Right atrium auricular region (tissue), 2 donors: ENCODE data around the gene VPS4B. TPM values are rescaled to one million over a fixed set of nuclear protein-coding genes. Genes with fewer than 3 reads are reported as not detected.
"Not testable (repeated sequence)": the region's sequence is repeated elsewhere in the genome, so short reads cannot be mapped to it uniquely, and the experiment has no call there.

Experiments used
- DNase-seq: peaks from one replicate; pipeline ENCODE4 v3.0.0-alpha.2; 2019; ENCODE audit warnings: low spot score
- H3K27ac ChIP-seq, 2 donors: fragments of 200-600 bp; sonication (generic); 1 replicate in 1 of 2; 2 replicates in 1 of 2; pipeline ENCODE4 v1.5.1; 2016 to 2019
- H3K27me3 ChIP-seq, 2 donors: fragments of 200-600 bp; sonication (generic); one replicate each; pipeline versions ENCODE4 v1.5.1 to v1.6.0; 2017 to 2019
- H3K36me3 ChIP-seq: fragments of 200-600 bp; sonication (generic); one replicate; pipeline ENCODE4 v1.5.1; 2016
- H3K4me1 ChIP-seq, 2 donors: fragments of 200-600 bp; sonication (generic); one replicate each; pipeline versions ENCODE4 v1.5.1 to v1.6.0; 2017 to 2019
- H3K4me3 ChIP-seq, 2 donors: fragments of 200-600 bp; sonication (generic); 1 replicate in 1 of 2; 2 replicates in 1 of 2; pipeline ENCODE4 v1.5.1; 2017 to 2019; ENCODE audit warnings: mild to moderate bottlenecking in 1 of 2, moderate library complexity in 1 of 2
- H3K9me3 ChIP-seq, 2 donors: fragments of 200-600 bp; sonication (generic); one replicate each; pipeline ENCODE4 v1.5.1; 2019
- total RNA-seq, 2 donors: library from RNA; depleted of rRNA; stranded (reverse); fragments of >200 nt; gene quantifications; one replicate each; pipeline ENCODE4 v1.1.0, GENCODE V29; 2016
- TF ChIP-seq, protein P1 (sequence below), 2 donors: fragments of 200-600 bp; sonication (generic); IDR thresholded peaks; one replicate each; pipeline ENCODE4 v1.5.1; 2019; ENCODE audit warnings: antibody characterized with exemption in 2 of 2

Gene VPS4B
- total RNA-seq, 2 donors from 2014 or later, result 14.1 to 16.4 TPM

DNA sequence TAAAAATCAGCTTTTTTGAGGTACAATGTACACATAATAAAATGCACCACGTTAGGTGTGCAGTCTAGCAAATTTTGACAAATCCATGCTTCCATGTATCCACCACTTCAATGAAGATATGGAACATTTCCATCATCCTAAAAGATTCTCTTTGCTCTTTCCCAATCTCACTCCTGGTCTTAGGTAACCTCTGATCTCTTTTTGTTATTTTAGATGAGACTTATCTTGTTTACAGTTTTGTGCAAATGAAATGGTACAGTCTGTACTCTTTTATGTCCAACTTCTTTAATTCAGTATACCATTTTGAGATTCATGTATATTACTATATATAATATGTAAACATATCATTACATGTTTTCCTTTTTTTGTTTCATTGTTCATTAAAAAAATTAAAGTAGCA, 38.1 kb upstream of the VPS4B start:
- TF ChIP-seq, protein P1, sequence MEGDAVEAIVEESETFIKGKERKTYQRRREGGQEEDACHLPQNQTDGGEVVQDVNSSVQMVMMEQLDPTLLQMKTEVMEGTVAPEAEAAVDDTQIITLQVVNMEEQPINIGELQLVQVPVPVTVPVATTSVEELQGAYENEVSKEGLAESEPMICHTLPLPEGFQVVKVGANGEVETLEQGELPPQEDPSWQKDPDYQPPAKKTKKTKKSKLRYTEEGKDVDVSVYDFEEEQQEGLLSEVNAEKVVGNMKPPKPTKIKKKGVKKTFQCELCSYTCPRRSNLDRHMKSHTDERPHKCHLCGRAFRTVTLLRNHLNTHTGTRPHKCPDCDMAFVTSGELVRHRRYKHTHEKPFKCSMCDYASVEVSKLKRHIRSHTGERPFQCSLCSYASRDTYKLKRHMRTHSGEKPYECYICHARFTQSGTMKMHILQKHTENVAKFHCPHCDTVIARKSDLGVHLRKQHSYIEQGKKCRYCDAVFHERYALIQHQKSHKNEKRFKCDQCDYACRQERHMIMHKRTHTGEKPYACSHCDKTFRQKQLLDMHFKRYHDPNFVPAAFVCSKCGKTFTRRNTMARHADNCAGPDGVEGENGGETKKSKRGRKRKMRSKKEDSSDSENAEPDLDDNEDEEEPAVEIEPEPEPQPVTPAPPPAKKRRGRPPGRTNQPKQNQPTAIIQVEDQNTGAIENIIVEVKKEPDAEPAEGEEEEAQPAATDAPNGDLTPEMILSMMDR (IDR thresholded peaks at IDR 0.05), result no peak
- H3K36me3 ChIP-seq, result no peaks in the 10 kb centered on the region
- H3K9me3 ChIP-seq, result no peaks in the 10 kb centered on the region

DNA sequence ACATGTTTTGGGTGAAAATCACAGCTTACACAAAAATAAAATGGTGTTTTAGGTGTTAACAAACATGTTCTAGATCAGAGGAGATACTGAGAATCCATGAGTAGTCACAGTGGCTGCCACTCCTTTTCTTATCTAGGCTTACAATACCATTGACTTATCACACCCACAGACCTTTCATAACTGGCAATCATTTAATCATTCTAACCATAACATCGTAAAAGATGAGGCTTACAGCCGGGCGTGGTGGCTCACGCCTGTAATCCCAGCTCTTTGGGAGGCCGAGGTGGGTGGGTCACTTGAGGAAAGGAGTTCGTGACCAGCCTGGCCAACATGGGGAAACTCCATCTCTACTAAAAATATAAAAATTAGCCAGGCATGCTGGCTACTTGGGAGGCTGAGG, 35.7 kb upstream of the VPS4B start:
- no peaks in the 10 kb centered on the region for H3K9me3 ChIP-seq
- H3K4me1 ChIP-seq, result no peaks in the 10 kb centered on the region
- TF ChIP-seq, protein P1 (IDR thresholded peaks at IDR 0.05), result no peak
- no peak for DNase-seq
- H3K27me3 ChIP-seq, result no peaks in the 10 kb centered on the region
- H3K27ac ChIP-seq, result no peak overlapping the region
- no peak overlapping the region for H3K4me3 ChIP-seq
- H3K36me3 ChIP-seq, result no peaks in the 10 kb centered on the region

More for the DNA sequence above, 38.1 kb upstream of the VPS4B start:
- H3K4me1 ChIP-seq, result no peaks in the 10 kb centered on the region
- H3K27ac ChIP-seq, result no peak overlapping the region
- DNase-seq, result no peak
- no peak overlapping the region for H3K4me3 ChIP-seq
- no peaks in the 10 kb centered on the region for H3K27me3 ChIP-seq

DNA sequence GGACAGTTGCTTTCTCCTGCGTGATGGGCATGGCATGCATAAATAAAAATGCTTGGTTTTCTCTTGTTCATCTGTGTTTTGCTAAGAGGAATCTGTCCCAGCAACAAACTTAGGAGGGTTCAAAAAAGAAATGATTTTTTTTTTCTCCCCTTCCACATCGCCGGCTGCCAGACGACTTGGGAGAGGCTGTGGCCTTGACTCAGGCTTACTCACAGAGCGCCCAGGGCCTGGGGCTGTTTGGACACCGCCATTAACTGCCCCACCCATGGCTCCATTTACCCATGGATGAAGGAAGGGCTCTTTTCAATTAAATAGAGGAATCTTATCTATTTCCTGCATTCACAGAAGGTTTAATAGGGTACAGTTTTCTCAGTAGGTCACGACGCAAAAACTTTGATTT, 32.2 kb upstream of the VPS4B start:
- no peaks in the 10 kb centered on the region for H3K27me3 ChIP-seq
- H3K27ac ChIP-seq, result no peak overlapping the region
- TF ChIP-seq, protein P1 (IDR thresholded peaks at IDR 0.05), result no peak
- no peaks in the 10 kb centered on the region for H3K9me3 ChIP-seq
- no peak overlapping the region for H3K4me3 ChIP-seq
- no peaks in the 10 kb centered on the region for H3K36me3 ChIP-seq
- no peak for DNase-seq
- H3K4me1 ChIP-seq, result peaks cover 0 to 10% of the 10 kb centered on the region in 2 donors

DNA sequence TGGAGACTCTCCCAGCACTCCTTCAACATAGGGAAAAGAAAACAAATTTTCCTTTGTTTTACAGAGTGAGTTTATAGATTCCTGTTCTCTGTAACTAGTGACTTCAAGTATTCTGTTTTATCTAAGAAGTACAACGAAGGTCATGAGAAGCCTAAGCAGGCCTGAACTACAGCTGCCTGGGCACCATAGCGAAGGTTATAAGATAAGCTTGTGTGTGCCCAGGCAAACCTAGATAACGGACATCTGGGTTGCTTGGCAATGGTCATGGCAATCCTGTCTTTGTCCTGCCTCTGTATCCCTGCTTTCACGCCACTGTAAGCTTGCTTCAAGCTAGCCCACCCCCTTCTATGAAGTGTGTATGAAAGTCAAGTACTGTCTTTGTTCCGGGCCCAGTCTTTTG, 30.5 kb upstream of the VPS4B start:
- peaks cover 0 to 10% of the 10 kb centered on the region in 2 donors for H3K4me1 ChIP-seq
- not testable (repeated sequence) for H3K27ac ChIP-seq, H3K4me3 ChIP-seq

DNA sequence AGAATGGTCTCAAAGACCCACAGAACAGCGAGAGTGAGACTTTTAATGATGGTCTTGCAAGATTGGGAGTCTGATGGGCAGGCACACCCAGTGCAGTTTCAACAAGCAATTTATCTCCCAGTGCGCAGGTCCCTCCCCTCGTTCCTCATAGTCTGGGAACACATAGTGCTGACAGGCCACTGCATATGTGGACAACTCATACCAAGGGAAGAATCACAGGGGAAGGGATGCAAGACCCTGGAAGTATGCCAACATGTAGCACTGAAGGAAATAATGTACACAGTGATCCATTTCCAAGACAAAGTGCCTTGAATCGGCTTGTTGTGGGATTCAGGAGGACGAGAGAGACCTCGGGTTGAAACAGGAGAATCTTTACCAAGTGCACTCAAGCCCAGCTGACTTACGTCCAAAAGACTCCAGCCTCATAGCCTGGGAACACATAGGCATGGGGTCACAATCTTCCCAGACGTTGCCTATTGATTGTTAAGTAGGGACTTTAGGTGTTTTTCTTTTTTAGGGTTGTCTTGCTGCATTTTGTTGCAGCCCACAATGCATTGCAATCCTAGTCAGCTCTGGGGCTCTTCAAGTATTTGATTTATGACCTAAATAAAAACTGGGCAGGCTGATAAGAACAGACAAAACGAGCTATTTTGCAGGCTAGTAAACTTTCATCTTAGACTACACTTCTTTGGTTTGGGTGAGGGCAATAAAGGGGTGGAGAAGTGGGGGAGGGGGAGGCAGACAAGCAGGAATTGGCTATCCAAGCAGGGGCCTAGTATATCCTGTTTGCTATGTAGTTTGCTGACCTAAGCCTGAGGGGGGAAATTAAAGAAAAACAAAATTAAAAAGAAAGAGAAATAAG, 29.8 kb upstream of the VPS4B start:
- Histone ChIP-seq H3K9me3 (no peaks in the 10 kb centered on the region), H3K4me3 (no peak overlapping the region), H3K27ac (no peak overlapping the region), H3K4me1 (peaks cover 0 to 10% of the 10 kb centered on the region in 2 donors), H3K27me3 (no peaks in the 10 kb centered on the region), H3K36me3 (no peaks in the 10 kb centered on the region)
- TF ChIP-seq, protein P1 (IDR thresholded peaks at IDR 0.05), result no peak
- no peak for DNase-seq

More for the DNA sequence above, 30.5 kb upstream of the VPS4B start:
- not testable (repeated sequence) for H3K36me3 ChIP-seq, DNase-seq, H3K27me3 ChIP-seq, H3K9me3 ChIP-seq

DNA sequence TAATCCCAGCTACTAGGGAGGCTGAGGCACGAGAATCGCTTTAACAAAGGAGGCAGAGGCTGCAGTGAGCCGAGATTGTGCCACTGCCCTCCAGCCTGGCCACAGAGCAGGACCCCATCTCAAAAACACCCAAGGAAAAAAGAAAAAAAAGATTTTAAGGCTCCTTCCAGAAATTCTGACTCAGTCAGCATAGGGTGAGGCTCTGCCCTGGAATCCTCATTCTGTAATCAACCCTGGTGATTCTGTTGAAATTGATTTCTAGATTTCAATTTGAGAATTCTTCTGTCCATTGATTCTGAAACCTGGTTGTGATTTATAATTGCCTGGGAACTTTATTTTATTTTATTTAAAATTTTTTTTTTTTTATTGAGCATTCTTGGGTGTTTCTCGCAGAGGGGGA, 27.1 kb upstream of the VPS4B start:
- no peaks in the 10 kb centered on the region for H3K27me3 ChIP-seq
- H3K36me3 ChIP-seq, result no peaks in the 10 kb centered on the region
- TF ChIP-seq, protein P1 (IDR thresholded peaks at IDR 0.05), result no peak
- H3K4me1 ChIP-seq, result peaks cover 0 to 14% of the 10 kb centered on the region in 2 donors
- no peak overlapping the region for H3K4me3 ChIP-seq
- no peak overlapping the region for H3K27ac ChIP-seq
- DNase-seq, result no peak
- no peaks in the 10 kb centered on the region for H3K9me3 ChIP-seq
